Measurements from ENCODE around the gene DDX5.

The DDX5 gene

DNA sequence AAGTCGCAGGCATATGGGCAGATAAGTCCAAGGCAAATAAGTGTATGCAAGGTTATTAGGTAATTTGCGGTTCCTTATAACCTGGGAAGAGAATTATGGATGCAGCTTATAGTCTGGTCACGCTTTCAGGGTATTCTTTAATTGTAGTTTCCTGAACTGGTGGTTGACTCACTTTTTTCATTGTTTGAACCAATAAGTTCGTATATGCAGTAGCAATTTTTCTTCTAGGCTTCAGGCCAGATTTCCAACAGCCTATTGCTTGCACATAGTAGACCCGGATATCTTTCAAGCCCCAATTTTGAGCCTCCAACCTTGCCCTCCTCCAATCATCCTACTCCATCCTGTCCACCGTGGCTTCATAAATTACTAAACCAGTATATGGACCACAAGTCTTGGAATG is 13.5 kb upstream of the DDX5 start:
- TF ChIP-seq, protein P1, sequence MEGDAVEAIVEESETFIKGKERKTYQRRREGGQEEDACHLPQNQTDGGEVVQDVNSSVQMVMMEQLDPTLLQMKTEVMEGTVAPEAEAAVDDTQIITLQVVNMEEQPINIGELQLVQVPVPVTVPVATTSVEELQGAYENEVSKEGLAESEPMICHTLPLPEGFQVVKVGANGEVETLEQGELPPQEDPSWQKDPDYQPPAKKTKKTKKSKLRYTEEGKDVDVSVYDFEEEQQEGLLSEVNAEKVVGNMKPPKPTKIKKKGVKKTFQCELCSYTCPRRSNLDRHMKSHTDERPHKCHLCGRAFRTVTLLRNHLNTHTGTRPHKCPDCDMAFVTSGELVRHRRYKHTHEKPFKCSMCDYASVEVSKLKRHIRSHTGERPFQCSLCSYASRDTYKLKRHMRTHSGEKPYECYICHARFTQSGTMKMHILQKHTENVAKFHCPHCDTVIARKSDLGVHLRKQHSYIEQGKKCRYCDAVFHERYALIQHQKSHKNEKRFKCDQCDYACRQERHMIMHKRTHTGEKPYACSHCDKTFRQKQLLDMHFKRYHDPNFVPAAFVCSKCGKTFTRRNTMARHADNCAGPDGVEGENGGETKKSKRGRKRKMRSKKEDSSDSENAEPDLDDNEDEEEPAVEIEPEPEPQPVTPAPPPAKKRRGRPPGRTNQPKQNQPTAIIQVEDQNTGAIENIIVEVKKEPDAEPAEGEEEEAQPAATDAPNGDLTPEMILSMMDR (IDR thresholded peaks at IDR 0.05; ENCODE audit: borderline replicate concordance, control extremely low read depth, extremely low read depth, insufficient read depth, missing control alignments), result no peak
- DNase-seq (ENCODE audit: low spot score), result no peak
- in situ Hi-C loops (cut with MboI; ENCODE audit: low sequenced_read_pairs, unreplicated experiment), result no loop called here

DNA sequence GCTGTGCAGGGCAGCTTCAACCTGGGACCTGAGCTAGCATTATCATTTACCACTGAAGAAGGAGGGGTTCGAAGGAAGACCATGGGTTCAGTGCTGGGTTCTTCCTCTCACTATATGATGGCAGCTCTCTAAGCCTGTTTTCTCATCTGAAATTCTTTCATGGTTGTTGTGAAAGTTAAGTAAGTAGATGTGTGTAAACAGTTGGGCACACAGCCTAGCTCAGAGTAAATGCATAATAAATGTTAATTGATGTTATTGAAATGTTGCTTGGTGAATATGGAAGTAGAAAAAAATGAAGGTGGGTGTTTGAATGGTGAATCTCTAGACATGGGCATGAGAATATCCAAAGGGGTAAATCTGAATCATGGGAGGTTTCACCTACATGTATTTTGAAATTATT is 9.7 kb upstream of the DDX5 start:
- TF ChIP-seq, protein P1 (IDR thresholded peaks at IDR 0.05; ENCODE audit: borderline replicate concordance, control extremely low read depth, extremely low read depth, insufficient read depth, missing control alignments), result no peak
- no peak for DNase-seq (ENCODE audit: low spot score)
- in situ Hi-C loops (cut with MboI; ENCODE audit: low sequenced_read_pairs, unreplicated experiment), result no loop called here

DNA sequence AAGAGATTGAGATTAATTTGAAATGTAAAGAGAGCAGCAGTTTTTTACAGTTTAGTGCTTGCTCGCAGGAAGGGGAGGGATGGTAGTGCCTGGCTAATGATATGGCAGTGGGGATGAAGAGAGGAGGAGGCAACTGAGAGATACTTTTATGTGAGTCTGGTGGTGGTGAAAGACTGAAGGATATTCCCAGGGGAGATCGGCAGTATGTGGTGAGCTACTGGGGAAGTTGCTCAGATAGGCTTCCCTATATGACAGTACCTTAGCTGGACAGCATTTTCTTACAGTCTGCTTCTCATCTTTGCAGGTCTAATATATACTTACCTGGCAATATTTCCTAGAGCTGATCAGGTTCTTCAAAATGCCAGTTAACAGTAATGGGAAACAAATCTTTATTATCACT is 9.3 kb upstream of the DDX5 start:
- DNase-seq (ENCODE audit: low spot score), result no peak
- TF ChIP-seq, protein P1 (IDR thresholded peaks at IDR 0.05; ENCODE audit: borderline replicate concordance, control extremely low read depth, extremely low read depth, insufficient read depth, missing control alignments), result no peak
- in situ Hi-C loops (cut with MboI; ENCODE audit: low sequenced_read_pairs, unreplicated experiment), result no loop called here

DNA sequence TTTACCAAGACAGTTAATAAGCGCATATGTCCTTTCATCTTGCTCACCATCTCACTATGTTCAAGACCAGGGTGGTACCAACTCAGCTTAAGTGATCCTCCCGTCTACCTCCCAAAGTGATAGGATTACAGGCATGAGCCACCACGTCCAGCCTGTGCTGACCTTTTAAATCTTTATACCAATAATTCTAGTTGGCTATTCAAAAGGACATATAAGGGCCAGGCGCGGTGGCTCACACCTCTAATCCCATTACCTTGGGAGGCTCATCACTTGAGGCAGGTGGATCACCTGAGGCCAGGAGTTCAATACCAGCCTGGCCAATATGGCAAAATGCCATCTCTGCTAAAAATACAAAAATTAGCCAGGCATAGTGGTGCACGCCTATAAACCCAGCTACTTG is 3.1 kb upstream of the DDX5 start:
- no peak for DNase-seq (ENCODE audit: low spot score)
- TF ChIP-seq, protein P1 (IDR thresholded peaks at IDR 0.05; ENCODE audit: borderline replicate concordance, control extremely low read depth, extremely low read depth, insufficient read depth, missing control alignments), result no peak
- in situ Hi-C loops (cut with MboI; ENCODE audit: low sequenced_read_pairs, unreplicated experiment), result no loop called here

DNA sequence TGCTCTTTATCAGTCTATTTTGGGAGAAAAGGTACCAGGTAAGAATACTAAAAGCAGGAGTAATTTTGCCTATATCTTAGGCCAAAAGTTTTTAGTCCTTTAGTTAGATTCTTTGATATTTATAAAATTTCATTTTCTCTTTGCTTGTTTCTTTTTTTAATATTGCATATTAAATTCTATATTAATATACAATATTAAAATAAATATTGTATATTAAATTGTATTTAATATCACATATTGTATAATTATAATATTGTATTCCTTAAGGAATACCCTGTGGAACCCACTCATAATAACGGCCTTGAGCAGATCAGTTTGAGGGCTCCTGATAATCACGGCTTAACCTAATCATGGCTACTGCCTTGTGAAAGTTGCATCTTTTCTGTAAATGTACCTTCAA is 2.6 kb upstream of the DDX5 start:
- TF ChIP-seq, protein P1 (IDR thresholded peaks at IDR 0.05; ENCODE audit: borderline replicate concordance, control extremely low read depth, extremely low read depth, insufficient read depth, missing control alignments), result no peak
- in situ Hi-C loops (cut with MboI; ENCODE audit: low sequenced_read_pairs, unreplicated experiment), result no loop called here
- no peak for DNase-seq (ENCODE audit: low spot score)

DNA sequence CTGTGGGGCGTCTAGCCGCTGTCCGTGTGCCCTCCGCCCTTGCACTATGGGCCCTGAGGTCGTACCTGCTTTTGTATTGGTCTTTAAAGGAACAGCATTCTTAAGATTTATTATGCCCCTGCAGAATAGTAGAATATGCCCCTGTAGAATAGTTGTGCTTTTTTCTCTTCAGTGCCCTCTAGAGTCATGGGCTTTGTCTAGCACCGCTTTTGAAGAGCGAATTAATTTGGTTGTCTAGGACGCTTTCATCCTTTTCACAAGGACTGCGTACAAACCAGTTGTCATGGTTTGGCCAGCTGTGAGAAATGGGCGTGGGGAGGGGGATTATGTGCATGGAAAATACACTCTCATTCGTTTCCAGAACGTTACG is 1.3 kb upstream of the DDX5 start:
- in situ Hi-C loops (cut with MboI; ENCODE audit: low sequenced_read_pairs, unreplicated experiment), result no loop called here
- DNase-seq (ENCODE audit: low spot score), result peak; percentile 63
- TF ChIP-seq, protein P1 (IDR thresholded peaks at IDR 0.05; ENCODE audit: borderline replicate concordance, control extremely low read depth, extremely low read depth, insufficient read depth, missing control alignments), result peak; percentile 40

Measured in GM13976 (cell line).